NCI-H2196 (cell line): ENCODE measurements around the gene MYL9.
A peak's percentile ranks its signal among the peaks of the same experiment; 100 is the strongest.
"Not testable (repeated sequence)": the region's sequence is repeated elsewhere in the genome, so short reads cannot be mapped to it uniquely, and the experiment has no call there.

Experiments
- DNase-seq: peaks from one replicate; lab custom pipeline; 2025; ENCODE audit not compliant: unreplicated experiment; lab: John Stamatoyannopoulos, UW

Gene MYL9

GRCh38 chr20:36541227-36541767 is at the start of gene MYL9:
Gene MYL9, plus strand, starts transcription at chr20:36541519. Its CDS starts 3,366 bp downstream, at chr20:36544885.
- no peak for DNase-seq

GRCh38 chr20:36491901-36492617 is 49.3 kb upstream of the MYL9 start:
- no peak for DNase-seq

GRCh38 chr20:36493051-36493800 is 48.1 kb upstream of the MYL9 start:
- DNase-seq = peak; percentile 27

GRCh38 chr20:36493801-36494114 is 47.6 kb upstream of the MYL9 start:
- peak; percentile 69 for DNase-seq

DNA sequence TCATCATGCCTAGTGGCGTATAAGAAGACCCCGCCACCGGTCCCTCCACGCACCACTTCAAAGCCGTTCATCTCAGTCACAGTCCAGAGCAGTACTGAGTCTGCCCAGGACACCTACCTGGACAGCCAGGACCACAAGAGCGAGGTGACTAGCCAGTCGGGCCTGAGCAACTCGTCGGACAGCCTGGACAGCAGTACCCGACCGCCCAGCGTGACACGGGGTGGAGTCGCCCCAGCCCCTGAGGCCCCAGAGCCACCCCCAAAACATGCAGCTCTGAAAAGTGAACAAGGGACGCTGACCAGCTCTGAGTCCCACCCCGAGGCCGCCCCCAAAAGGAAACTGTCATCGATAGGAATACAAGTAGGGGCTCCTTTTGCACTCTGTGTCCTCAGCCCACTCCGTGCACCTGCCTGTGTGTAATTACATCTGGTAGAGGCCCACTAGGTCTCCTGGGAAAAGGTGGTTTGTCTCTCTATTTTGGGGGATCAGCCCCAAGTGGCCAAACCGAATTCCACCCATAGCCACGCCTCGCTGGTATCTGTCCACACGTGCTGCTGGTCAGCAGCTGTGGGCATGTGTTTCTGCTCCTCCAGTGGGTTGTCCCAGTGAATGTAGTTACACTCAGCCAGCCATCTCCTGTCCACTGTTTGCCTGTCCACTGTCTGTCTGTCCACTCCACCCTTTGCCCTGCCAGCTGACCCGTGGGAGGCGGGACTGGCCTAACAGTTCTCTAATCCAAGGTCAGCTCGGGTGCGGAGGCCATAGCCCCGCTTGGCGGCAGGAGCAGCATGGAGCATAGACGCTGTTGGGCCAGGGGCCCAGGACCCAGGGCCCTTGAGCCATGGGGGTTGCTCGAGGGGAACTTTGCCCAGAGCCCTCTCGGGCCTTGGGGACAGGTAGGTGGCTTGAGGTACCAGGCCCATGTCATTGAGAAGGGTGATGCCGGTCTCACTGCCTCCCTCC is 44.3 kb upstream of the MYL9 start:
- DNase-seq = no peak

DNA sequence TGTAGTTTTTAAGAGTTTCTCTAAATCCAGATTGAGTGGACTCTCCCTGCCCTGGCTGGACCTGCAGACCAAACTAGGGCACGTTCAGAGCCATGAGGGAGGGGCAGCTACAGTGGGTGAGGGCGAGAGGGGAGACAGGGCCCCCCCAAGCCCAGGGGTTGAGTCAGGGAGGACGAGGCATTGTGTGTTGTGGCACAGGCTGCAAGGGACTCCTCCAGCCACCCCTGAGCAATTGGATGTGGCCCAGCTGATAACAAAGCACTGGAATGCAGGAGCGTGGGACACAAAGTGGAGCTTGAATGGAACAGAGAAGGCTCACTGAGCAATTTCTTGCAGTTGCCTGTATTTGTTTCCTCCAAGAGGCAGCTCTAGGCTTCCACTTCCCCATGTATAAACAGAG is 43.5 kb upstream of the MYL9 start:
- DNase-seq = no peak

DNA sequence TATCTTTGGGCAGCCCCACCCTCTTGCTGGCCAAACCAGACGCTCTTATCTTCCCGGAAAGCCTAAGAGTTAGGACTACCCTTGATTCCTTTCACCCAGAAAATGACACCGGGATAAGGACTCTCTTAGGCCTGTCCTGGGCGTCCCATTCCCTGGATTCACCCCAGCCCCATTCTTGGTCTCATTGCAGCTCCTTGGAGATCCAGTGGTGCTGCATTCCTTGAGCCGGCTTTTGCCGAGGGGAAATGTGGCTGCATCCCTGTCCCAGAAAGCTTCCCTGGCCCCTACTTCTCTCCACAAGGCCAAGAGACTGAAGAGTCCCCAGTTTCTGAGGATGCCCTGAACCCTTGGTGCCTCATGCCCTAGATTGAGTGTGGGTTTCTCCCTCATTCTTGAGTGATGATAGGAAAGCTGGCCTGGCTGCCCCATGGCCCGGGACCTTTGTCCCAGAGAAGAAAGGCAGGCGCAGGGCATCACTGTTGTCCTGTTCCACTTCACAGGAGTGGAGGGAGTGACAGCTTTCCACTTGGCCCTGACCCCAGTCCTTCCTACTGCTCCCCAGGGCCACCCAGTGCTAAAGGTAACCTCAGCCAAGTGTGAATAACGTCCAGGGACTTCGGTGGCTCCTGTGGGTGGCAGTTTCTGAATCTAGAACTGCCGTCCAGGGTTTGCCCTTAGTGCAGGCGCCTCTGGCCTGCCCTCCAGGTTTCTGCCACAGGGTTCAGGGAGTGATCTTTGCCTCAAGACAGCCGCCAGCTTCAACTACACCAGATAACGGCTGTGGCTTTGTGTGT is 42.7 kb upstream of the MYL9 start:
- no peak for DNase-seq

- DNase-seq = no peak
Observed at GRCh38 chr20:36499211-36499610, 42.1 kb upstream of the MYL9 start.

DNA sequence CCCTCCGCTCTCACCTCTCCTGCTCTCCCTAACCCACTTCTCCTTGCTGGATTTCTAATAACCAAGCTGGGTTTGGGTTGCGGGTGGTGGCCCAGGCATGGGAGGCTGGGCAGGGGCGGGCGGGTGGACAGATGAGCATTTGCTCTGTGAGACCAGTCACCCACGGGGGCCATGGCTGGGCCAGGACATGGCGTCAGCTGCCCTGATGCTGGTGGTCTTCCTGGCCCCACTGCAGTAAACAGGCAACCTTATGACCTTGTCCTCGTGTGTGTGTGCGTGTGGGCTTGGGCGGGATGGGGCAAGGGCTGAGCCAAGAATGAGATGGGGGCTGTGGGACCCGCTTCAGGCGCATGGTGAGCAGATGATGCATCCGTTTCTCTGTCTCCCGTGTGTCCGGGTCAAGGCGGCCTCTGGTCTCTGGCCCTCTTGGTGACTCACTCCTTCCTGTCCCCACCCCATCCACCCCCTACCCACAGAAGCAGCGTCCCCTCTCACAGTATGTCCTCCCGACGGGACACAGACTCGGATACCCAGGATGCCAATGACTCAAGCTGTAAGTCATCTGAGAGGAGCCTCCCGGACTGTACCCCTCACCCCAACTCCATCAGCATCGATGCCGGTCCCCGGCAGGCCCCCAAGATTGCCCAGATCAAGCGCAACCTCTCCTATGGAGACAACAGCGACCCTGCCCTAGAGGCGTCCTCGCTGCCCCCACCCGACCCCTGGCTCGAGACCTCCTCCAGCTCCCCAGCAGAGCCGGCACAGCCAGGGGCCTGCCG is 41.4 kb upstream of the MYL9 start:
- no peak for DNase-seq

DNA sequence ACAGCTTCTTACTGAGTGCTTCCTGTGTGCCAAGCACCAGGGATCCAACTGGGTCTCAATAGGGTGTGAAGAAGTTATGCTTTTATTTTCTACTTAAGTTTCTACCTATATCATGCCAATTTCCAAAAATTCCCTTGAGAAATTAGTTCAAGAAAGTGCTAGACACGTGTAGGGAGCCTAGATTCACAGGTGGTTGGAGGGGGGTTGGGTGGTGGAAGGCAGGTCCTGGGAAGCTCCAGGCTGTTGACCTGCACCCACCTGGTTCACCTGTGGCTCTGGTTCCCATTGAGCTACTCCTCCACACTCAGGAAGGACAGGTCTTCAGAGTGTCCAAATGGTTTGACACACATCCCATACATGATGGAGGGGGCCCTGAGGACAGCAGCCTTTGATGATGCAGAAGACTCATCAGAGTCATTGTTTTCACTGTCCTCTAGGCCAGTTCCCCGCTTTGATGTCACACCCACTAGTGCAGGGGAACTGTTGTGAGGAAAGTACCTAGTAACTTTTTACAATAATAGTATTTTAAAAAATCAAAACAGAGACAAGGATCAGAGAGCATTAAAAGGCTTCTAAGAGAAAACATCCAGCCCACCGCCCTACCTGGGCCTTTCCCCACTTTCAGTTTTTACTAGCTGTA is 39.8 kb upstream of the MYL9 start:
- no peak for DNase-seq

DNA sequence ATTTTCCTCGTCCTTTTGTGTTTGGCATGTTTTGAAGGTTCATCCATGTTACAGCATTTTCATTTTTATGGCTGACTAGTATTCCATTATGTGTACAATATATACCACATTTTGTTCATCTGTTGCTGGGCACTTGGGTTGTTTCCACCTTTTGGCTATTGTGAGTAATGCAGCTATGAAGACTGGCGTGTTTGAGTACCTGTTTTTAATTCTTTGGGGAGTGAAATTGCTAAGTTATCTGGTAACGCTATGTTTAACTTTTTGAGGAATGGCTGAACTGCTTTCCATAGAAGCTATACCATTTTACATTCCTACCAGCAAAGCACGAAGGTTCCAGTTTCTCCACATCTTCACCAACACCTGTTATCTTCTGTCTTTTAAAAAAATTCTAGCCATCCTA is 37.0 kb upstream of the MYL9 start:
- DNase-seq = no peak

DNA sequence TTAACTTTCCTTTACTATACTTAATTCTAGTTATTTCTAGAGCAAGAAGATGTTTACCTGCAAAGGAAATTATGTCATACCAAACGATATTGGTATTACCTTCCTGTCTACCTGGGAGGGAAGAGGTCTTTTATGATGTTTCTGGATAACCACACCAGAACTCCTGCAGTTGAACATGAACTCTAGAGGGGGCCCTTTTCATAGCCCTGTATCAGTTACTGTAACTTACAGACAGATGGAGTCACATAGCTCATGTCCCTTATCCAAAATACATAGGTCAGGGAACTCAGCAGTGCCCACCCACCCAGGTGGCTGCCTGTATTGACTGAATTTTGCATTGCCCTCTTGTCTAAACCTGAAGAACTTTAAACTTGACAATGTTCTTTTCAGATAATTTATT is 35.1 kb upstream of the MYL9 start:
- DNase-seq = no peak

GRCh38 chr20:36507746-36508145 is 33.6 kb upstream of the MYL9 start:
- no peak for DNase-seq

- no peak for DNase-seq
Observed at GRCh38 chr20:36519012-36519719, 22.2 kb upstream of the MYL9 start.

DNA sequence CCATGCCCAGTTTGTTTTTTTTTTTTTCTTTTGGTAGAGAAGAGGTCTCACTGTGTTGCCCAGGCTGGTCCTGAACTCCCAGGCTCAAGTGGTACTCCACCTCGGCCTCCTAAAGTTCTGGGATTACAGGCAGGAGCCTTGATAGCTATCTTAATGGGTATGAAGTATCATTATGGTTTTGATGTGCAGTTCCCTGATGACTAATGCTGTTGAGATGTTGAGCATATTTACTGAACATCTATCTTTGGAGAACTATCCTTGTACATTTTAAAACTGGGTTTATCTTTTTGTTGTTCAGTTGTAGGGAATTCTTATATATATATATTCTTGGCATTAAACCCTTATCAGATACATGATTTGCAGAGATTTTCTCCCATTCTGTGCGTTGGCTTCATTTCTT is 21.4 kb upstream of the MYL9 start:
- DNase-seq = no peak

DNA sequence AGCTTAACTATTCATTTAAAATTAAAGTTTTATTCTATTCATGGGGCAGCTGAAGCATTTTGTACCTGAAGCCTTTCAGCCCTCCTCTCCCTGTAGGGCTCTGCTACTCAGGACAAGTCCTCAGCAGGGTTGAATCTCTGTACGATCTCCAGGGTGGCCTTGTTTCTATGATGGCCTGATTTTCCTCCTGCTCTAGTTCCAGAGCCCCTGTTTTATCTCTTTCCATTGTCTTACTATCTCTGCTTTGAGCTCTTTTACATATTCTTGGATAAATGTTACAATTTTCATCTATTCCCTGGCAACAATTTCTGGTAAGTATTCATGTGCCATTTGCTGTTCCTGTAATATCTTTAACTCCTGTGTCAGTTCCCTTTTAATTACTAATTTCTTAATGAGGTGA is 19.8 kb upstream of the MYL9 start:
- DNase-seq = no peak

DNA sequence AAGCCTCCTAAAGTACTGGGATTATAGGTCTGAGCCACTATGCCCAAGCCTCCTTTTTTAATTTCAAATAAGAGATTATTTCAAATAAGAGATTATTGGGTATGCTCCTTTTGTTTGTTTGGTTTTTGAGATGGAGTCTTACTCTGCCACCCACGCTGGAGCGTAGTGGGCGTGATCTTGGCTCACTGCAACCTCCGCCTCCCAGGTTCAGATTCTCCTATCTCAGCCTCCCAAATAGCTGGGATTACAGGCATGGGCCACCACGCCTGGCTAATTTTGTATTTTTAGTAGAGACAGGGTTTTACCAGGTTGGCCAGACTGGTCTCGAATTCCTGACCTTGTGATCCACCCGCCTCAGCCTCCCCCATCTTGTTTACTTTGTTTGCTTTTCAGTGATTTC is 18.9 kb upstream of the MYL9 start:
- DNase-seq = not testable (repeated sequence)

- no peak for DNase-seq
Observed at GRCh38 chr20:36523341-36523740, 18.0 kb upstream of the MYL9 start.
